Testis (tissue), 3 donors: Measurements from ENCODE around the gene TMCC3. TPM values are rescaled to one million over a fixed set of nuclear protein-coding genes. Genes with fewer than 3 reads are reported as not detected.
A peak's percentile ranks its signal among the peaks of the same experiment; 100 is the strongest.

ENCODE experiments used
- DNase-seq: peaks from one replicate; pipeline ENCODE4 v3.0.0-alpha.2; 2019
- H3K27ac ChIP-seq, 2 donors: fragments of 200-600 bp; sonication (generic); one replicate each; pipeline ENCODE4 v1.5.1; 2019
- H3K27me3 ChIP-seq: fragments of 200-600 bp; sonication (generic); one replicate; pipeline ENCODE4 v1.5.1; 2019
- H3K36me3 ChIP-seq: fragments of 200-600 bp; sonication (generic); one replicate; pipeline ENCODE4 v1.5.1; 2017; ENCODE audit warnings: low read depth; ENCODE audit errors: missing control alignments
- H3K4me1 ChIP-seq: fragments of 200-600 bp; sonication (generic); one replicate; pipeline ENCODE4 v1.5.1; 2019
- H3K4me3 ChIP-seq, 2 donors: fragments of 200-600 bp; sonication (generic); one replicate each; pipeline ENCODE4 v1.5.1; 2017 to 2019
- H3K9me3 ChIP-seq: fragments of 200-600 bp; sonication (generic); one replicate; pipeline ENCODE4 v1.5.1; 2017
- POLR2A ChIP-seq: fragments of 450-650 bp; IDR thresholded peaks from one replicate; pipeline ENCODE4 v1.6.1; 2017; ENCODE audit warnings: antibody characterized with exemption, mild to moderate bottlenecking, moderate library complexity
- WGBS, 2 donors: methylation state at CpG; one replicate each; pipeline ENCODE4 v1.1.5; 2018; 5-methylcytosine and 5-hydroxymethylcytosine counted together
- intact Hi-C: fragments of 100-400 bp; cut with DNase I; formaldehyde crosslinking; loops from one replicate; pipeline ENCODE4 v1.15.1; 2023; ENCODE audit warnings: low total_unique reads
- polyA plus RNA-seq: library from polyadenylated mRNA; stranded (reverse); fragments of 350-450 nt; fragmentation: Illumina TruSeq; extraction: RNeasy Lipid Tissue Mini Kit (QIAGEN cat#74804); gene quantifications from one replicate; pipeline ENCODE4 v1.2.3, GENCODE V29; 2014; ENCODE audit warnings: low read depth, low replicate concordance; ENCODE audit not compliant: insufficient read depth
- total RNA-seq, 2 donors: library from RNA; depleted of rRNA; stranded (reverse); fragments of >200 nt; gene quantifications; one replicate each; pipeline ENCODE4 v1.2.3, GENCODE V29; 2016
- TF ChIP-seq, protein P1 (sequence below), 3 experiments: fragments of 450-650 bp in 2 of 3; fragments of 200-600 bp in 1 of 3; sonication (generic) in 1 of 3; IDR thresholded peaks; one replicate each; pipeline ENCODE4 v1.5.1; 2016 to 2019; ENCODE audit warnings: antibody characterized with exemption in 3 of 3, mild to moderate bottlenecking in 2 of 3, moderate library complexity in 1 of 3

TMCC3 gene
- total and polyA plus RNA-seq, 3 donors from 2014 or later = 3.4 to 6.4 (median 5.1) TPM

DNA sequence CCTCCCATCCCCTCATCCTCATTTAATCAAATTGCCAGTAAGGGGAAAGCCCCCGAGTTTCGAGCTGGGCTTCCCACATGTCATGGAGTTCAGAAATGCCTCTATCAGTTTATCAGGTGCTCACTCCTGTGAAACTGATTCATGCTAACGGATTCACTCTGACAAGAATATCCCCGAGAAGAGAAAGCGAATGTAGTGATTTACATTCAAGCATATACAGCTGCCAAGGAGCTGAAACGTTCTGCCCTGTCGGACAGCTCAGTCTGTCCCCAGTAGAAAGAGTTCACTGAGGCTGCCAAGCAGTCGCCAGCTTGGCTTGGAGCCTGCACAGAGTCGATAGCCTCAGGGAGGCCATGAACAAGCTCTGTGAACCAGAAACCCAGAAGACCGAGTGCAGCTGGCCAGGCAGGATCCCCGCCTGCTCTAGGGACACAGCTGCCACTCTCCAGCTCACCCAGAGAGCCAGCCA is 88.4 kb downstream of the TMCC3 start:
- Histone ChIP-seq H3K9me3 (no peaks in the 10 kb centered on the region), H3K27ac (no peak overlapping the region)
- intact Hi-C loops = no loop called here

DNA sequence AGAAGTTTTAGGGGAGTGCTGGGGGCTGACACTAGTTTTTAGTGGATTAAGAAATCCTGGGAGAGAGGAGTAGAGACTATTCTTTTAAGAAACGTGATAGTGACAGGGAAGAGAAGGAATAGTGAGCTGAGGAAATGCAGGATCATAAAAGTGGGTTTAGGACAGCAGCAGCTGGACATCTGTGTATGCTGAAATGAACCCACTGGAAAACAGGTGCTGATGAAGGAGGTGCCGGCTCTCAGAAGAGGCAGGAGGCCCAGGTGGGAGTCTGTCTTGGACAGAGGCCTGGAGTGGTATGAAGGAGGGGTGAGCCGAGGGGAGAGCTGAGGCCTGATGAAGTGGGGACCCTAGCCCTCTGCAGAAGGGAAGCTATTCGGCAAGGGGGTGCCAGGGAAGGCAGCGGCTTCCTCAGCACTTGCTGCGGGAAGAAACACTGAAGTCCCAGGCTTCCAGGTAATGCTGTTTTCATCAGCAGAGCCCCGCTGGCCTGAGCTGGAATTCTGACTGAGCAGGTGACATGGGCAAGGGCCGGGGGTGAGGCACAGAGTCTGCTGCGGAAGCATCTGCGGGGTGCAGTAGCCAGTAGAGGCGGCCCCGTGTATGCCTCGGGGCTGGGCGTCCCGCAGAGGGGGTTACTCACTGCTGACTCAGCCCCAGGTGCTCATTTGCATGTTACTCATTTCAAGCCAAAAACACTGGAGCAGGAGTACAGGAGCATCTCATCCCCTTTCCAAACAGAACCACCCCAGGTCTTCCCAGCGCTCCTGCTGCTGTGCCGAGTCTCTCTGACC is 89.7 kb downstream of the TMCC3 start:
- intact Hi-C loops = no loop called here
- no peak for DNase-seq

More for the DNA sequence above, 88.4 kb downstream of the TMCC3 start:
- no peak for TF ChIP-seq POLR2A
- TF ChIP-seq, protein P1, sequence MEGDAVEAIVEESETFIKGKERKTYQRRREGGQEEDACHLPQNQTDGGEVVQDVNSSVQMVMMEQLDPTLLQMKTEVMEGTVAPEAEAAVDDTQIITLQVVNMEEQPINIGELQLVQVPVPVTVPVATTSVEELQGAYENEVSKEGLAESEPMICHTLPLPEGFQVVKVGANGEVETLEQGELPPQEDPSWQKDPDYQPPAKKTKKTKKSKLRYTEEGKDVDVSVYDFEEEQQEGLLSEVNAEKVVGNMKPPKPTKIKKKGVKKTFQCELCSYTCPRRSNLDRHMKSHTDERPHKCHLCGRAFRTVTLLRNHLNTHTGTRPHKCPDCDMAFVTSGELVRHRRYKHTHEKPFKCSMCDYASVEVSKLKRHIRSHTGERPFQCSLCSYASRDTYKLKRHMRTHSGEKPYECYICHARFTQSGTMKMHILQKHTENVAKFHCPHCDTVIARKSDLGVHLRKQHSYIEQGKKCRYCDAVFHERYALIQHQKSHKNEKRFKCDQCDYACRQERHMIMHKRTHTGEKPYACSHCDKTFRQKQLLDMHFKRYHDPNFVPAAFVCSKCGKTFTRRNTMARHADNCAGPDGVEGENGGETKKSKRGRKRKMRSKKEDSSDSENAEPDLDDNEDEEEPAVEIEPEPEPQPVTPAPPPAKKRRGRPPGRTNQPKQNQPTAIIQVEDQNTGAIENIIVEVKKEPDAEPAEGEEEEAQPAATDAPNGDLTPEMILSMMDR (IDR thresholded peaks at IDR 0.05) = no peak
- WGBS, 2 donors = 46 to 49% methylated on average over 9 to 11 of the region's 11 CpGs
- no peak overlapping the region for H3K4me3 ChIP-seq
- DNase-seq = peak; percentile 45
- H3K36me3 ChIP-seq = no peaks in the 10 kb centered on the region
- no peaks in the 10 kb centered on the region for H3K4me1 ChIP-seq
- no peaks in the 10 kb centered on the region for H3K27me3 ChIP-seq

DNA sequence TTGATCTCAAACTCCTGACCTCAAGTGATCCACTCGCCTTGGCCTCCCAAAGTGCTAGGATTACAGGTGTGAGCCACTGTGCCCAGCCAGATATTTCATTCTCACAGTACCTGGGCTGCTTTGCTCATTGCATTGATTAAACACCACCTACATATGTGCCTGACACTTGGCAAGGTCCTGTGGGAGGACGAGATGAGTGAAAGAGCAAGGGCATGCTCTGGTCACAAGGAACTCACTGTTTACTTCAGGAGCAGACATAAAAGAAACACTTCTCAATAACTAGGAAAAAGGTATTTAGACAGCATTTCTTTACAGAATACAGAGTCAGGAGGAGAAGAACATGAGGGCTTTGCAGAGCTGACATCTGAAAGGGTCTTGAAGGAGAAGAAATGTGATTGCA is 91.7 kb downstream of the TMCC3 start:
- no peak for TF ChIP-seq POLR2A
- TF ChIP-seq, protein P1 (IDR thresholded peaks at IDR 0.05) = no peak
- no peaks in the 10 kb centered on the region for H3K36me3 ChIP-seq
- no peaks in the 10 kb centered on the region for H3K27me3 ChIP-seq
- DNase-seq = no peak
- 66 to 86% methylated on average over 1 to 2 of the region's 2 CpGs for WGBS, 2 donors
- H3K9me3 ChIP-seq = no peaks in the 10 kb centered on the region
- intact Hi-C loops = no loop called here
- H3K4me3 ChIP-seq = no peak overlapping the region
- no peaks in the 10 kb centered on the region for H3K4me1 ChIP-seq
- no peak overlapping the region for H3K27ac ChIP-seq

More for the DNA sequence above, 89.7 kb downstream of the TMCC3 start:
- Histone ChIP-seq H3K4me3 (no peak overlapping the region), H3K9me3 (no peaks in the 10 kb centered on the region), H3K4me1 (no peaks in the 10 kb centered on the region), H3K27ac (no peak overlapping the region), H3K27me3 (no peaks in the 10 kb centered on the region), H3K36me3 (no peaks in the 10 kb centered on the region)
- WGBS, 2 donors = 50 to 52% methylated on average over 13 to 17 of the region's 17 CpGs
- TF ChIP-seq, protein P1 (IDR thresholded peaks at IDR 0.05) = no peak
- TF ChIP-seq POLR2A = no peak

DNA sequence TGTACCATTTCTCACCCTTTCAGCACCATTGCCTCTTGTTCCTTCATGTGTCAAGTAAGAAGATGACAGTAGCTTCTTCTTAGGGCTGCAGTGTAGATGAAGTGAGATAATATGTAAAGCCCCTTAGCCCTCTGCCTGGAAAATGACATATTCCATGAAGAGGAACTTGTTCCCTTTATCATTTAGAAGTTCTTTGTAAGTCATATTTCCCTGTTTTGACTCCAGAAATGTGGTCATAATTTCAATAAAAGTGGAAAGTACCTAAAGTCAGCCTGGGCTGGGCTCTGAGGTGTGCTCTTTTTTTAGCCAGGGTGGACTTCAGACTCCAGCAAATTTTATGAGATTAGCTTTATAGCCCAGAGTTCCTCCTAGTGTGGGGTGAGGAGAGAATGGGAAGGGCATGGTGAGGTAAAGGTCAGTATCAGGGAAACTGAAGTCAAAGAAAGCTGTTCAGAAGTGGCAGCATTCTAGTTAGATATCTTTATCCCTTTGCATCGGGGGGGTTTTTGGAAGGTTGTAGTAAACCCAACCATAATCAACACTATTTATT is 92.5 kb downstream of the TMCC3 start:
- TF ChIP-seq, protein P1 (IDR thresholded peaks at IDR 0.05) = no peak
- no peak for TF ChIP-seq POLR2A
- Histone ChIP-seq H3K27me3 (no peaks in the 10 kb centered on the region), H3K27ac (no peak overlapping the region), H3K36me3 (no peaks in the 10 kb centered on the region), H3K4me1 (no peaks in the 10 kb centered on the region), H3K4me3 (no peak overlapping the region), H3K9me3 (no peaks in the 10 kb centered on the region)
- intact Hi-C loops = no loop called here
- DNase-seq = no peak
- WGBS, 2 donors = 86 to 96% methylated on average over 1 of the region's 1 CpG
